GM10266 (cell line): ENCODE results near the gene PLEKHJ1.

ENCODE experiments used
- DNase-seq: peaks from one replicate; pipeline ENCODE4 v3.0.0; 2012; ENCODE audit errors: extremely low spot score
- TF ChIP-seq, protein P1 (sequence below): IDR thresholded peaks from 2 replicates; pipeline ENCODE4 v1.5.1; 2012; ENCODE audit warnings: mild to moderate bottlenecking, low read depth; ENCODE audit not compliant: control insufficient read depth, insufficient read depth; ENCODE audit errors: missing control alignments

Gene PLEKHJ1

DNA sequence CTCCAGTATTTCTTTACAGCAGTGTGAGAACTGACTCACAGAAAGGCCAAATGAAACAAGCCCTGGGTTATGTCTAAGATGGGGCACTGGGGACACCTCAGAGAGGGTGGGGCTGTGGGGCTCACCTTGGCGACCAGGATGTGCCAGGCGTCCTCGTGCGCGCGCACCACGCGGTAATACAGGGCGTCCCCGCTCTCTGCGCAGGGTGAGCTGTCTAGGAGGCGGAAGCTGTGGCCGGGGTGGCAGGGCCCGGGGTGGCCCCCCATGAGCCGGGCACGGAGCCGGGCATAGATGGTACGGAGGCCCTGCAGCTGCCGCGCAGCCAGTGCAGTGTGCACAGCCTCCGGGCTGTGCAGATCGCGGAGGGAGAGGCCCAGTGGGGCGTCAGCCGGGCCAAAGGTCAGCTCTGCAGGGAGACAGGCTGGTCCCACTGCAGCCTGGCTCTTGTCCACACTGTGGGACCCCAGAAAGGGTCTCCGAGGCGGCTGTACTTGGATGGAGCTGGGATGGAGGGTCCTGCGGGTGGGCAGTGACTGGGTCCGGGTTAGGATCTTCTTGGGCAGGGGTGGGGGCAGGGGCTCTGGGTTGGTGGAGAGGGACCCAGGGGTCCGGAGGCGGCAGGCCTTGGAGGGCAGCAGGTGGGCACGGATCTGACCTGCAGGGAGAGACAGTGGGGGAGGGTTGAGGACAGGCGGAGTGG lies 42.5 kb upstream of the PLEKHJ1 start:
- DNase-seq = no peak
- TF ChIP-seq, protein P1, sequence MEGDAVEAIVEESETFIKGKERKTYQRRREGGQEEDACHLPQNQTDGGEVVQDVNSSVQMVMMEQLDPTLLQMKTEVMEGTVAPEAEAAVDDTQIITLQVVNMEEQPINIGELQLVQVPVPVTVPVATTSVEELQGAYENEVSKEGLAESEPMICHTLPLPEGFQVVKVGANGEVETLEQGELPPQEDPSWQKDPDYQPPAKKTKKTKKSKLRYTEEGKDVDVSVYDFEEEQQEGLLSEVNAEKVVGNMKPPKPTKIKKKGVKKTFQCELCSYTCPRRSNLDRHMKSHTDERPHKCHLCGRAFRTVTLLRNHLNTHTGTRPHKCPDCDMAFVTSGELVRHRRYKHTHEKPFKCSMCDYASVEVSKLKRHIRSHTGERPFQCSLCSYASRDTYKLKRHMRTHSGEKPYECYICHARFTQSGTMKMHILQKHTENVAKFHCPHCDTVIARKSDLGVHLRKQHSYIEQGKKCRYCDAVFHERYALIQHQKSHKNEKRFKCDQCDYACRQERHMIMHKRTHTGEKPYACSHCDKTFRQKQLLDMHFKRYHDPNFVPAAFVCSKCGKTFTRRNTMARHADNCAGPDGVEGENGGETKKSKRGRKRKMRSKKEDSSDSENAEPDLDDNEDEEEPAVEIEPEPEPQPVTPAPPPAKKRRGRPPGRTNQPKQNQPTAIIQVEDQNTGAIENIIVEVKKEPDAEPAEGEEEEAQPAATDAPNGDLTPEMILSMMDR = no peak

DNA sequence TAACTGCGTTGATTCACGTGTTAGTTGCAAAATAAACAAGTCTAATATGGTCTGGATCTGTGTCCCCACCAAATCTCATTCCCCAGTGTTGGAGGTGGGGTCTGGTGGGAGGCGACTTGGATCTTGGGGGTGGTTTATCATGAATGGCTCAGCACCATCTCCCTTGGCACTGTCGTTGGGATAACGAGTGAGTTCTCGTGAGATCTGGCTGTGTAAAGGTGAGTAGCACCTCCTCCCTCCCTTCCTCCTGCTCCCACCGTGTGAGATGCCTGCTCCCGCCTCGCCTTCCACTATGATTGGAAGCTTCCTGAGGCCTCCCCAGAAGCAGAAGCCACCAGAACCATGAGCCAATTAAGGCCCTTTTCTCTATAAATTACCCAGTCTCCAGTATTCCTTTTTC lies 41.0 kb upstream of the PLEKHJ1 start:
- DNase-seq = no peak
- TF ChIP-seq, protein P1 = no peak

DNA sequence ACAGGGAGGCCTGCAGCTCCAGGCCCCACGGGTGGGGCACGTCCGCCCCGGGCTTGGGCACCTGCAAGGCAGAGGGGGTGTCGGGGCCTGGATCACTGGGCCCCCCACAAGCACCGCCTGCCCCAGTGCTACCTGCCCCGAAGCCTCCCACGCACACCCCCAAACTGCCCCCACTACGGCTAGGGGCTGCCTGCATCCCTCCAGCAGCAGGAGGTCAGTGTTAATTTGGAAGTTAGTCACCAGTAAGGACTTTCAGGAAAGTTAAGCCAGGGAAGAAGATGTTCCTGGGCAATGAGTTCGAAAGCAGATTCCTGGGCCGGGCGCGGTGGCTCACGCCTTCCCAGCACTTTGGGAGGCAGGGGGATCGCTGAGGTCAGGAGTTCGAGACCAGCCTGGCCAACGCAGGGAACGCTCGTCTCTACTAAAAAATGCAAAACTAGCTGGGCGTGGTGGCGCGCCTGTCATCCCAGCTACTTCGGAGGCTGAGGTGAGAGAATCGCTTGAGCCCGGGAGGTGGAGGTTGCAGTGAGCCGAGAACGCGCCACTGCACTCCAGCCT lies 40.4 kb upstream of the PLEKHJ1 start:
- TF ChIP-seq, protein P1 = no peak
- DNase-seq = no peak

DNA sequence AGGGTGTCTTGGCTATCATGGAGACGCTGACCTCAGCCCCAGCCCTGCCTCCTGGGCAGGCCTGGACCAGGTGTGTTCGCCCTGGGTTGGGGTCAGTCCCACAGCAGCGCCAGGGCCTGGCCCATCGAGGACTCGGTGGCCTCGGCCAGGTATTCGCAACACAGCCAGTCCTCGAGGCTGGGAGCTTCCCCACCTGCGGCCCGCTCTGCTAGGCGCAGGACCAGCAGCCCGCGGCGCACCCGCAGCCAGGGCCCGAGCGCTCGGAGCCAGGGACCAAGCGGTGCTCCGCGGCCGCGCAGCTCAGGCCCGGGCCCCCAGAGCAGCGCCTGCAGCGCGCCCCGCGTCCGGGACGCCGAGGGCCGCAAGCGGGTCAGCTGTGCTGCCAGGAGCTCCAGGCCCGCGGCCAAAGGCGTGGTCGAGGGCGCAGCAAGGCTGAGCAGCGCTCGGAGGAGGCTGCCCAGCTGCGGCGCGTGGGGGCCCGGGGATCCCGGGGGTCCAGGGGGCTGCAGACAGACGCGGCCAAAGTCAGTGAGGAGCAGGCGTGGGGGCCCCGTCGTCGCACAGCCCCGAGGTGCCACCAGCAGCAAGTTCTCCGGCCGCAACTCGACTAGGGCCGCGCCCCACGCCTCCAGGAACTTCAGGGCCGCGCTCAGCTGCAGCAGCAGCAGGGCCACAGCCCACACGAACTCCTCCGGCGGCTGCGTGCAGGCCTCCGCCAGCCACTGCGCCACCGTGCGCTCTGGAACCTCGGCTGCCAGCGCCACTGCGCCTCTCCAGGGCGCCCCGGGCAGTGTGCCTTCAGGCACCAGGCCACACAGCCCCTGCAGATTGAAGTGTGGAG lies 39.7 kb upstream of the PLEKHJ1 start:
- DNase-seq = no peak
- TF ChIP-seq, protein P1 = no peak

DNA sequence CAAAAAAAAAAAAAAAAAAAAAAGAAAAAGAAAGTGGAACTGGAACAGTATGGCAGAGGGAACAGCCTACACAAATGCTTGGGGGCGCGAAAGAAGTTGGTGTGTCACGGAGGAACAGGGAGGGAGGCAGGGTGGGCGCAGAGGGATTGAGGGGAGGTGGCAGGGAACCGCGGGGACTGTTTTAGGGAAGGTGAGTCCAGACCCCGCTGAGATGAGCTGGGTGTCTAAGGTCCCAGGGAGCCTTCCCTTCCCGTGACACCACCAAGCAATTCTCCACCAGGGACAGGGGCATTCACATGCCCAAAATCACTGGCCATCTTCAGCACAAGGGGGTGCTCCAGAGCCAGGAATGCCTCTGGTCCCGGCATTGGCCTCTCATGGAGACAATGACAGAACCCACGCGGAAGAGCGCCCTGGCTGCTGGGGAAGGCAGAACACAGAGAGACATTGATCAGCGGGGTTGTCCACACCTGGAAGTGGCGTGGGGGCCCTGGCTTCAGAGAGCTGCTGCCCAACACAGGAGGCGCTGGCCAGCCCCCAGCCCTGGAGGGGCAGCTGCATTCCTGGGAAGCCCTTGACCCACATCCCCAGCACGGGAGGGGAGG lies 38.9 kb upstream of the PLEKHJ1 start:
- TF ChIP-seq, protein P1 = peak; percentile 57
- DNase-seq = peak; percentile 78

DNA sequence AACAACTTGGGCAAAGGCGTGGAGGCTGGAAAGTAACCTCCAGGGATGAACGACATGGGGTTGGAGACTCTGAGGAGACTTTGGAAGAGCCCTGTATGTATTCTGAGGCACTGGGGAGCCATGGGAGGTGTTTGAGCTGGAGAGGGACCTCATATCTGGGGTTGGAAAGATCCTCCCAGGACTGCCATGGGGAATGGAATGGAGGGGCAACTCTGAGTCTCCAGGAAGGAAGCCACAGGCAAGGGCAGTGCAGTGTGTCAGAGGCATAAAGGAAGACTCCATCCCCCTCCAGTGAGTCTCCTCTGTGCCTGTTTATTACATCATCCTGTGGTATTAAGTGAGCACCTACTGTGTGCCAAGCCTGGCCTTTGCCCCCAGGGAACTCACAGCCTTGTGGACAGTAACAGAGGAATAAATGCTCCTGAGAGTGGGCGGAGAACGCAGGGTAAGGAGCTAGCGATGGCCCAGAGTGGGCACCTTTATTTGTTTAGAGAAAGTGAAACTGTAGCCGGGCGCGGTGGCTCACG lies 38.1 kb upstream of the PLEKHJ1 start:
- TF ChIP-seq, protein P1 = no peak

More for the DNA sequence above, 38.1 kb upstream of the PLEKHJ1 start:
- DNase-seq = no peak
